ENCODE data around the gene UBE2E1. TPM values are rescaled to one million over a fixed set of nuclear protein-coding genes. Genes with fewer than 3 reads are reported as not detected.

Gene UBE2E1
- 55.3 and 69.5 TPM in 2 replicates for total RNA-seq

GRCh38 chr3:23805633-23806533 lies at the start of gene UBE2E1:
UBE2E1 (plus strand) TSS chr3:23805955; CDS start chr3:23807270, 1,315 bp downstream.

GRCh38 chr3:23916886-23917678 lies 111.3 kb downstream of the UBE2E1 start, which contains the start of the genes NKIRAS1 and RPL15:
NKIRAS1 (minus strand) TSS chr3:23916990; CDS start chr3:23910904, 6,086 bp downstream.
RPL15 (plus strand) TSS chr3:23917132; CDS start chr3:23917860, 728 bp downstream.

Other genes with a start within 250 kb of the UBE2E1 start
- 4.9 and 7.4 TPM in 2 replicates for gene NKIRAS1, start 111.0 kb downstream of the UBE2E1 start, total RNA-seq
- gene RPL15, start 111.2 kb downstream of the UBE2E1 start, total RNA-seq = 3,391 and 3,570 TPM in 2 replicates
- gene NR1D2, start 139.3 kb downstream of the UBE2E1 start, total RNA-seq = 7.5 and 9.6 TPM in 2 replicates

Data from myometrial cell (primary cell).